Liver (tissue), 3 donors: Measurements from ENCODE around the gene ARHGEF28.

Source experiments
- CTCF ChIP-seq: fragments of 150-350 bp; IDR thresholded peaks from 2 replicates; pipeline ENCODE4 v1.5.1; 2017; ENCODE audit warnings: improper control_type of control experiment, low read depth, low read length; ENCODE audit not compliant: missing input control
- EGR1 ChIP-seq, 2 donors: IDR thresholded peaks; 2 replicates each; pipeline ENCODE4 v1.6.1; 2016 to 2018; ENCODE audit warnings: antibody characterized with exemption in 2 of 2, low read depth in 2 of 2
- FOXA1 ChIP-seq: IDR thresholded peaks from 2 replicates; pipeline ENCODE4 v1.6.1; 2016; ENCODE audit warnings: antibody characterized with exemption
- JUND ChIP-seq, 2 donors: IDR thresholded peaks; 2 replicates each; pipeline ENCODE4 v1.6.1; 2016; ENCODE audit warnings: antibody characterized with exemption in 2 of 2
- MAX ChIP-seq: IDR thresholded peaks from 2 replicates; pipeline ENCODE4 v1.6.1; 2016; ENCODE audit warnings: antibody characterized with exemption
- RAD21 ChIP-seq, 2 donors: IDR thresholded peaks; 2 replicates each; pipeline ENCODE4 v1.6.1; 2016; ENCODE audit warnings: antibody characterized with exemption in 2 of 2, mild to moderate bottlenecking in 2 of 2
- REST ChIP-seq: IDR thresholded peaks from 2 replicates; pipeline ENCODE4 v1.6.1; 2016; ENCODE audit warnings: antibody characterized with exemption, mild to moderate bottlenecking
- RXRA ChIP-seq, 2 donors: IDR thresholded peaks; 2 replicates each; pipeline ENCODE4 v1.6.1; 2017 to 2018; ENCODE audit warnings: antibody characterized with exemption in 2 of 2, mild to moderate bottlenecking in 1 of 2
- SP1 ChIP-seq: IDR thresholded peaks from 2 replicates; pipeline ENCODE4 v1.6.1; 2018; ENCODE audit warnings: antibody characterized with exemption, mild to moderate bottlenecking
- TAF1 ChIP-seq: conservative IDR thresholded peaks from 2 replicates; pipeline ENCODE4 v1.6.1; 2016; ENCODE audit warnings: antibody characterized with exemption, mild to moderate bottlenecking
- YY1 ChIP-seq: IDR thresholded peaks from 2 replicates; pipeline ENCODE4 v1.6.1; 2016; ENCODE audit warnings: antibody characterized with exemption, mild to moderate bottlenecking
- ZBTB33 ChIP-seq: IDR thresholded peaks from 2 replicates; pipeline ENCODE4 v1.6.1; 2016; ENCODE audit warnings: antibody characterized with exemption
- donor health status: healthy.
- donor health status: healthy.

DNA sequence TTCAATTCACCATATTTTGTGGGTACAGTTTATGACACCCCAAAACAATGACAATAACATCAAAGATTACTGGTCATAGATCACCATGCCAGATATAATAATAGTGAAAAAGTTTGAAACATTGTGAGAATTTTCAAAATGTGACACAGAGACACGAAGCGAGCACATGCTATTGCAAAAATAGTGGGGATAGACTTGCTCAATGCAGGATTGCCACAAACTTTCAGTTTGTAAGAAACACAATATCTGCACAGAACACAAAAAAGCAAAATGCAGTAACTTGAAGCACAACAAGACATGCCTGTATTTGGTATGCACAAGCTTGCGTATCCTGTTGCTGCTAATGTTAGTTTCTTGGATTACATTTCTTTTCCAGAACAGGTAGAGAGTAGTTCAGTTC is 35.8 kb downstream of the ARHGEF28 start:
- TF ChIP-seq CTCF: no peak
- peak in 1 of 2 donors; percentile 15 for TF ChIP-seq RXRA (IDR thresholded peaks at IDR 0.05)
- TF ChIP-seq JUND (IDR thresholded peaks at IDR 0.05): no peak
- no peak for TF ChIP-seq TAF1
- no peak for TF ChIP-seq RAD21 (IDR thresholded peaks at IDR 0.05)
- no peak for TF ChIP-seq EGR1 (IDR thresholded peaks at IDR 0.05; ENCODE audit: low read depth in 2 of 2)
- TF ChIP-seq REST: no peak
- TF ChIP-seq FOXA1: no peak
- TF ChIP-seq YY1: no peak
- TF ChIP-seq MAX: peak; percentile 55
- TF ChIP-seq SP1: no peak
- no peak for TF ChIP-seq ZBTB33
